Prostate gland (tissue), 2 donors: ENCODE measurements around the gene NUMB. TPM values are rescaled to one million over a fixed set of nuclear protein-coding genes. Genes with fewer than 3 reads are reported as not detected.

Experiments used
- DNase-seq: peaks from one replicate; pipeline ENCODE4 v3.0.0-alpha.2; 2019; ENCODE audit warnings: low spot score
- H3K27ac ChIP-seq, 2 donors: fragments of 200-600 bp; sonication (generic); 2 replicates each; pipeline ENCODE4 v1.5.1; 2017 to 2019
- H3K27me3 ChIP-seq: fragments of 200-600 bp; sonication (generic); replicated peaks from 2 replicates; pipeline ENCODE4 v1.5.1; 2019; ENCODE audit not compliant: insufficient read depth
- H3K36me3 ChIP-seq, 2 donors: fragments of 200-600 bp; sonication (generic); 1 replicate in 1 of 2; 2 replicates in 1 of 2; pipeline versions ENCODE4 v1.5.1 to v1.8.1; 2017 to 2019
- H3K4me1 ChIP-seq: fragments of 200-600 bp; sonication (generic); replicated peaks from 2 replicates; pipeline ENCODE4 v1.5.1; 2019
- H3K4me3 ChIP-seq, 2 donors: fragments of 200-600 bp; sonication (generic); 2 replicates each; pipeline ENCODE4 v1.5.1; 2017 to 2019
- H3K9me3 ChIP-seq: fragments of 200-600 bp; sonication (generic); 2 replicates; pipeline ENCODE4 v1.5.1; 2017
- POLR2A ChIP-seq: fragments of 450-650 bp; IDR thresholded peaks from one replicate; pipeline ENCODE4 v1.6.1; 2016; ENCODE audit warnings: antibody characterized with exemption, mild to moderate bottlenecking
- POLR2AphosphoS5 ChIP-seq: sonication (generic); formaldehyde crosslinking; IDR thresholded peaks from one replicate; pipeline ENCODE4 v1.6.1; 2017; ENCODE audit warnings: antibody characterized with exemption
- WGBS: methylation state at CpG from one replicate; pipeline ENCODE4 v1.1.5; 2018; 5-methylcytosine and 5-hydroxymethylcytosine counted together
- intact Hi-C: fragments of 100-400 bp; cut with DNase I; formaldehyde crosslinking; loops from one replicate; pipeline ENCODE4 v1.14.2; 2022
- total RNA-seq, 2 donors: library from RNA; depleted of rRNA; stranded (reverse); fragments of >200 nt; gene quantifications; one replicate each; pipeline ENCODE4 v1.1.0, GENCODE V29; 2016
- TF ChIP-seq, protein P1 (sequence below), 4 experiments: fragments of 200-600 bp in 2 of 4; fragments of 450-650 bp in 2 of 4; sonication (generic) in 2 of 4; IDR thresholded peaks; 1 replicate in 3 of 4; 2 replicates in 1 of 4; pipeline ENCODE4 v1.5.1; 2016 to 2019; ENCODE audit warnings: antibody characterized with exemption in 4 of 4, mild to moderate bottlenecking in 2 of 4, moderate library complexity in 2 of 4

The NUMB gene
- total RNA-seq, 2 donors from 2014 or later: 38.4 to 57.8 TPM

DNA sequence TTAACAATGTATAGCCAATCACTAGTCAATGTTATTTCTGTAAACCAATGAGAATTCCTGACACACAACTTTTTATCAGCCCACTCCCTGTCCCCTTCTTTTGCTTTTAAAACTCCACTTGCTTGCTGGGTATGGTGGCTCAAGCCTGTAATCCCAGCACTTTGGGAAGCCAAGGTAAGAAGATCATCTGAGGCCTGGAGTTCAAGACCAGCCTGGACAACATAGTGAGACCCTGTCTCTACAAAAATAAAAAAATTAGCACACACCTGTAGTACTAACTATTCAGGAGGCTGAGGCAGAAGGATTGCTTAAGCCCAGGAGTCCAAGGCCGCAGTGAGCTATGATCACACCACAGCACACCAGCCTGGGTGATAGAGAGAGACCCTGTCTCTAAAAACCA lies 133.3 kb downstream of the NUMB start:
- H3K27ac ChIP-seq: no peak overlapping the region
- no peak for DNase-seq
- H3K27me3 ChIP-seq: no peaks in the 10 kb centered on the region
- H3K36me3 ChIP-seq: no peaks in the 10 kb centered on the region
- H3K4me3 ChIP-seq: no peak overlapping the region
- H3K9me3 ChIP-seq: no peaks in the 10 kb centered on the region
- no peak for TF ChIP-seq POLR2AphosphoS5
- no peak for TF ChIP-seq POLR2A
- TF ChIP-seq, protein P1, sequence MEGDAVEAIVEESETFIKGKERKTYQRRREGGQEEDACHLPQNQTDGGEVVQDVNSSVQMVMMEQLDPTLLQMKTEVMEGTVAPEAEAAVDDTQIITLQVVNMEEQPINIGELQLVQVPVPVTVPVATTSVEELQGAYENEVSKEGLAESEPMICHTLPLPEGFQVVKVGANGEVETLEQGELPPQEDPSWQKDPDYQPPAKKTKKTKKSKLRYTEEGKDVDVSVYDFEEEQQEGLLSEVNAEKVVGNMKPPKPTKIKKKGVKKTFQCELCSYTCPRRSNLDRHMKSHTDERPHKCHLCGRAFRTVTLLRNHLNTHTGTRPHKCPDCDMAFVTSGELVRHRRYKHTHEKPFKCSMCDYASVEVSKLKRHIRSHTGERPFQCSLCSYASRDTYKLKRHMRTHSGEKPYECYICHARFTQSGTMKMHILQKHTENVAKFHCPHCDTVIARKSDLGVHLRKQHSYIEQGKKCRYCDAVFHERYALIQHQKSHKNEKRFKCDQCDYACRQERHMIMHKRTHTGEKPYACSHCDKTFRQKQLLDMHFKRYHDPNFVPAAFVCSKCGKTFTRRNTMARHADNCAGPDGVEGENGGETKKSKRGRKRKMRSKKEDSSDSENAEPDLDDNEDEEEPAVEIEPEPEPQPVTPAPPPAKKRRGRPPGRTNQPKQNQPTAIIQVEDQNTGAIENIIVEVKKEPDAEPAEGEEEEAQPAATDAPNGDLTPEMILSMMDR (IDR thresholded peaks at IDR 0.05): no peak
- no peaks in the 10 kb centered on the region for H3K4me1 ChIP-seq
- WGBS: 100% methylated on average over 1 of the region's 1 CpG
- intact Hi-C loops: no loop called here

DNA sequence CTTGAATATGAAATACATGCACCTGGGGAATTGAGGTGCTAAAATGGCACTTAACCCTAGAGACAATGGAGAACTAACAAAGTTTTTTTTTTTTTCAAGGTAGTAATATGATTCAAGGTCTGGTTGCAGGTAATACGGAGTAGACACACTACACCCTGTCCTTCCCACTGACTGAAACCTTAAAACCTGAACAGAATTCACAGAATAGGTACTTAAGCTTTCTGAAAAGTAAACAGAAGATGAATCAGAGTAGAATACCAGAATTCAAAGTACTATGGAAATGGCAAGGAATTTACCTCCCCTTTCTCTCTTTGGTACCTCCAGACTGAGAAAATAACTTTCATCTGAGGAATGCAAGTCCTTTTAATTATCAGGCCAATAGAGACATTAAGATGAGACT lies 133.8 kb downstream of the NUMB start:
- Histone ChIP-seq H3K27me3 (no peaks in the 10 kb centered on the region), H3K27ac (no peak overlapping the region), H3K9me3 (no peaks in the 10 kb centered on the region), H3K36me3 (no peaks in the 10 kb centered on the region), H3K4me1 (no peaks in the 10 kb centered on the region), H3K4me3 (no peak overlapping the region)
- 89% methylated on average over 1 of the region's 1 CpG for WGBS
- DNase-seq: no peak
- intact Hi-C loops: no loop called here
- TF ChIP-seq POLR2A (no peak), POLR2AphosphoS5 (no peak)
- TF ChIP-seq, protein P1 (IDR thresholded peaks at IDR 0.05): no peak

DNA sequence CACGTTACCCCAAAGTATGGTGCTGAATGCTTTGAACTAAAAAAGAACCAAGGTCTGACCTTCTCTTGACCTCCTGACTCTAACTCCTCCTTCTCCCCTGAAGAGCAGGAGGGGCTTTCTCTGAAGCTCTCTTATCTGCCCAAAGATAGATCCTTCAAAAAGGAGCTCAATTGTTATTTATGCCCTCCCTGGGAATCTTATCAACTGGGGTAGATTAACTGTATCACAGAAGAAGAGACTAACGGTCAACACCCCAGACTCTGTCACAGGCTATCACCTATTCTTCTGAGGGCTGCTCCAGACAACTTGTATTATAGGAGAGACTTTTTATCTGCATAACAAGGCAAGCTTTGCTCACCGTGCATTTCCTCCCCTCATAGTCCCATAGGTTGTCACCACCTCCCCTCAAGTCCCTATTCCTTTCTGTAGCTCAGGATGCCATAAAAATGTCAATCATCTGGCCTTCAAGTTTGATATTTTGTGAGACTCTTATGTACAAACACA lies 134.4 kb downstream of the NUMB start:
- TF ChIP-seq POLR2A (no peak), POLR2AphosphoS5 (no peak)
- TF ChIP-seq, protein P1 (IDR thresholded peaks at IDR 0.05): no peak
- intact Hi-C loops: no loop called here

DNA sequence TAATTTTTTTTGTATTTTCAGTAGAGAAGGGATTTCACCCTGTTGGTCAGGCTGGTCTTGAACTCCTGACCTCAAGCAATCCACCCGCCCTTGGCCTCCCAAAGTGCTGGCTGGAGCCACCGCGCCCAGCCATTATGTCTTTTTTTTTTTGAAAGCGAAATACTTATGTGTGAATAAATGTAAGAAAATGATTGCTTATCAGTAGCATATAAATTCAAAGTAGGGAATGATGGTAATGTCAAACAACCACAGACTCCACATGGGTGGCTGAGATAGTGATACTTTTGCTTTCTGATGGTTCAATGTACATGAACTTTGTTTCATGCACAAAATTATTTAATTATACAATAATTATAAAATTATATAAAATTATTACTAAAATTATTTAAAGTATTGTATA lies 145.2 kb downstream of the NUMB start:
- Histone ChIP-seq H3K27ac (no peak overlapping the region), H3K4me3 (no peak overlapping the region), H3K36me3 (no peaks in the 10 kb centered on the region), H3K27me3 (no peaks in the 10 kb centered on the region), H3K4me1 (no peaks in the 10 kb centered on the region), H3K9me3 (no peaks in the 10 kb centered on the region)
- 98% methylated on average over 4 of the region's 4 CpGs for WGBS
- TF ChIP-seq POLR2AphosphoS5: no peak
- TF ChIP-seq, protein P1 (IDR thresholded peaks at IDR 0.05): no peak
- TF ChIP-seq POLR2A: no peak
- intact Hi-C loops: no loop called here
- no peak for DNase-seq

More for the DNA sequence above, 134.4 kb downstream of the NUMB start:
- Histone ChIP-seq H3K4me3 (no peak overlapping the region), H3K9me3 (no peaks in the 10 kb centered on the region), H3K36me3 (no peaks in the 10 kb centered on the region), H3K4me1 (no peaks in the 10 kb centered on the region), H3K27ac (no peak overlapping the region), H3K27me3 (no peaks in the 10 kb centered on the region)
- 55% methylated on average over 3 of the region's 3 CpGs for WGBS
- DNase-seq: no peak

DNA sequence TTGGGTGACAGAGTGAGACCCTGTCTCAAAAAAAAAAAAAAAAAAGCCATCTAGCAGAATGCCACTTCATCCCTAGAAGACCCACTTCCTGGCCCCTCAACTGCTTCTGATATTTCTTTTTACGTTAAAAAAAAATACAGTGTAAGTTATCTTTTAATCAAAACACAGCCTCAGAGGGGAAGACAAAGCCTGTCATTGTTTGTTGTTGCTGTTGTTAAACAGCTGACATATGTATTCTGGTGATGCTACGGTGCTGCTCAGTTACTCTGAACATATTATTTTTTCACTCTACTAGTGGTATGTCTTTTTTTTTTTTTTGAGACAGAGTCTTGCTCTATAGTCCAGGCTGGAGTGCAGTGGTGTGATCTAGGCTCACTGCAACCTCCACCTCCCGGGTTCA lies 145.7 kb downstream of the NUMB start:
- TF ChIP-seq, protein P1 (IDR thresholded peaks at IDR 0.05): no peak
- TF ChIP-seq POLR2AphosphoS5 (no peak), POLR2A (no peak)
- Histone ChIP-seq H3K27me3 (no peaks in the 10 kb centered on the region), H3K27ac (no peak overlapping the region), H3K4me3 (no peak overlapping the region), H3K9me3 (no peaks in the 10 kb centered on the region), H3K4me1 (no peaks in the 10 kb centered on the region), H3K36me3 (no peaks in the 10 kb centered on the region)
- DNase-seq: no peak
- intact Hi-C loops: no loop called here
- WGBS: 72% methylated on average over 3 of the region's 3 CpGs
